Measurements from ENCODE around the gene PLCL1. TPM values are rescaled to one million over a fixed set of nuclear protein-coding genes. Genes with fewer than 3 reads are reported as not detected.

Gene PLCL1
- total and polyA plus RNA-seq, 10 donors, result 0.54 to 6.5 (median 4.0) TPM

DNA sequence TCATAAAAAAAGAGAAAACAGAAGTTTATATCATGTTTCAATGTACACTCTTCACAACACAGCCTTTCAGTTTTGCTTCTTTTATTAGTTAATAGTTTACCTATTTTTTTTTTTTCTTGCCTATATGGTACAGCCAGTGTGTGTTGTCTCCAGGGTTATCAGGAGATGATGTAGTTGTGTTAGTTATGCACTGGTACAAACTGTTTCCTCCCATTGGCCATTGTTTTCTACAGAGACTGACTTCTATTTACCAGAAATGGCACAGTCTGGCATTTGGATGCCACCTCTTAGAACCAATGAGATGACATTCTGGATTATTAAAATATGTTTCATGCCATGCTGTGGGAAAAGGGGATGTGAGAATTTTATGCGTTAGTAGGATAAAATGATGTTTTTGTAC is 339.4 kb downstream of the PLCL1 start:
- H3K9me3 ChIP-seq, result no peaks in the 10 kb centered on the region
- no peaks in the 10 kb centered on the region for H3K27me3 ChIP-seq (replicated peaks in 1 of 7)
- TF ChIP-seq POLR2A (IDR thresholded peaks at IDR 0.05) (no peak), POLR2AphosphoS5 (IDR thresholded peaks at IDR 0.05) (no peak)
- TF ChIP-seq, protein P1, sequence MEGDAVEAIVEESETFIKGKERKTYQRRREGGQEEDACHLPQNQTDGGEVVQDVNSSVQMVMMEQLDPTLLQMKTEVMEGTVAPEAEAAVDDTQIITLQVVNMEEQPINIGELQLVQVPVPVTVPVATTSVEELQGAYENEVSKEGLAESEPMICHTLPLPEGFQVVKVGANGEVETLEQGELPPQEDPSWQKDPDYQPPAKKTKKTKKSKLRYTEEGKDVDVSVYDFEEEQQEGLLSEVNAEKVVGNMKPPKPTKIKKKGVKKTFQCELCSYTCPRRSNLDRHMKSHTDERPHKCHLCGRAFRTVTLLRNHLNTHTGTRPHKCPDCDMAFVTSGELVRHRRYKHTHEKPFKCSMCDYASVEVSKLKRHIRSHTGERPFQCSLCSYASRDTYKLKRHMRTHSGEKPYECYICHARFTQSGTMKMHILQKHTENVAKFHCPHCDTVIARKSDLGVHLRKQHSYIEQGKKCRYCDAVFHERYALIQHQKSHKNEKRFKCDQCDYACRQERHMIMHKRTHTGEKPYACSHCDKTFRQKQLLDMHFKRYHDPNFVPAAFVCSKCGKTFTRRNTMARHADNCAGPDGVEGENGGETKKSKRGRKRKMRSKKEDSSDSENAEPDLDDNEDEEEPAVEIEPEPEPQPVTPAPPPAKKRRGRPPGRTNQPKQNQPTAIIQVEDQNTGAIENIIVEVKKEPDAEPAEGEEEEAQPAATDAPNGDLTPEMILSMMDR (IDR thresholded peaks at IDR 0.05 in 8 of 11, conservative IDR thresholded peaks at IDR 0.05 in 3 of 11), result no peak
- H3K27ac ChIP-seq, result no peak overlapping the region
- H3K36me3 ChIP-seq, result no peaks in the 10 kb centered on the region
- H3K4me3 ChIP-seq, result no peak overlapping the region
- intact Hi-C loops (cut with DNase I; ENCODE audit: low total_unique reads), result no loop called here
- no peak for DNase-seq
- WGBS, 5 donors, result 82 to 95% (median 89%) methylated on average over 1 of the region's 1 CpG
- H3K4me1 ChIP-seq, result no peaks in the 10 kb centered on the region

DNA sequence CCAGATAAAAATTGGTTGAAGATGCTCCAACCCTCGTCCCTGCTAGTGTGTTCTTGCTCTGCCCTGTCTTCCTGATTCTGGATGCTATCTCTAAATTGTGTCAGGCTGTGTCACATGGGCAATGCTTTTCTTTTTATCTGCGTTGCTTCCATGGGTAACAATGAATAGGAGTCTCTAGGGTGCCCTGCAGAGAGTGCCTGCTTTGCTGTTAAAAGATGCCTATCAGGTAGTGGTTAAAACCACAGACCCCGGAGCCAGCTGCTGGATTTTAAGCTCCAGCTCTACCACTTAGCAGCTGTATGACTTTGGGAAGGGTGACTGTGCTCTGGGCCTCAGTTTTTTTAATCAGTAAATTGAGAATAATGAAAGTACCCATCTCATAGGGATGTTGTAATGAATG is 340.3 kb downstream of the PLCL1 start:
- no peaks in the 10 kb centered on the region for H3K36me3 ChIP-seq
- intact Hi-C loops (cut with DNase I; ENCODE audit: low total_unique reads), result no loop called here
- WGBS, 5 donors, result 19 to 27% (median 21%) methylated on average over 3 of the region's 3 CpGs

DNA sequence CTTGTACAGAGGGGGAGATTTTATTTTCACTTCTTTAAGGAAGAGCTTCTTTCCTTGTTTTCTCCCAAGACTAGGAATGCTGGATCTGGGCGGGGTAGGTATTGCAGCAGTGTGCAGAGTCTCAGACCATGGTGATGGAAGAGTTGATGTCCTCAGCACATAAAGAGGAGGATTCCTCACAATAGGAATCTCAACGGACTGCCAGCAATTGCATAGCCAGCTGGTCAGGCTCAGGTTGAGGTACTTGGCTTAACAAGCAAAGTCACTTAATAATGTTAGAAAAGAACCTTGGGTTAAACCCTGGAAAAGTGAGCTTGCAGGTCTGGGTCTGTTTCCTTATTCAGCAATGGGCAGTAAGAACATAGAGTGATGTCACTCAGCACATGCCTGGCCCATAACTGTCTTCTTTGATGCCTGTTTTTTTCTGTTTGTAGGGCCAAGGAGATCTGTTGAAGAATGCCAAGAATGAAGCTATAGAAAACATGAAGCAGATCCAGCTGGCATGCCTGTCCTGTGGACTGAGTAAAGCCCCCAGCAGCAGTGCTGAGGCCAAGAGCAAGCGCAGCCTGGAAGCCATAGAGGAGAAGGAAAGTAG is 342.1 kb downstream of the PLCL1 start:
- TF ChIP-seq POLR2A (IDR thresholded peaks at IDR 0.05), result no peak
- TF ChIP-seq POLR2AphosphoS5 (IDR thresholded peaks at IDR 0.05), result no peak
- TF ChIP-seq, protein P1 (IDR thresholded peaks at IDR 0.05 in 8 of 11, conservative IDR thresholded peaks at IDR 0.05 in 3 of 11), result no peak
- H3K9me3 ChIP-seq, result no peaks in the 10 kb centered on the region
- no peaks in the 10 kb centered on the region for H3K4me1 ChIP-seq
- intact Hi-C loops (cut with DNase I; ENCODE audit: low total_unique reads), result no loop called here
- H3K27me3 ChIP-seq (replicated peaks in 1 of 7), result no peaks in the 10 kb centered on the region
- no peak overlapping the region for H3K27ac ChIP-seq
- no peak for DNase-seq
- no peaks in the 10 kb centered on the region for H3K36me3 ChIP-seq
- WGBS, 5 donors, result 73 to 93% (median 91%) methylated on average over 3 of the region's 3 CpGs
- H3K4me3 ChIP-seq, result no peak overlapping the region

More for the DNA sequence above, 340.3 kb downstream of the PLCL1 start:
- TF ChIP-seq, protein P1 (IDR thresholded peaks at IDR 0.05 in 8 of 11, conservative IDR thresholded peaks at IDR 0.05 in 3 of 11), result no peak
- TF ChIP-seq POLR2A (IDR thresholded peaks at IDR 0.05) (no peak), POLR2AphosphoS5 (IDR thresholded peaks at IDR 0.05) (no peak)
- no peak overlapping the region for H3K27ac ChIP-seq
- H3K27me3 ChIP-seq (replicated peaks in 1 of 7), result no peaks in the 10 kb centered on the region
- no peaks in the 10 kb centered on the region for H3K4me1 ChIP-seq
- no peak overlapping the region for H3K4me3 ChIP-seq
- DNase-seq, result no peak
- H3K9me3 ChIP-seq, result no peaks in the 10 kb centered on the region

DNA sequence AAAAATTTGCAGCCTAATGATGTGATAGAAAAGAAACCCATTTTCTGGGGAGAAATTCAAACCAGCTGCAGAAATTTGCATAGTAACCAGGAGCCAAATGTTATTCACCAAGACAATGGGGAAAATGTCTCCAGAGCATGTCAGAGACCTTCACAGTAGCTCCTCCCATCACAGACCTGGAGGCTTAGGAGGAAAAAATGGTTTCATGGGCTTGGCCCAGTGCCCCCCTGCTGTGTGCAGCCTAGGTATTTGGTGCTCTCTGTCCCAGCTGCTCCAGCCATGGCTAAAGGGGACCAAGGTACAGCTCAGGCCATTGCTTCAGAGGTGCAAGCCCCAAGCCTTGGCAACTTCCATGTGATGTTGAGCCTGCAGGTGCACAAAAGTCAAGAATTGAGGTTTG is 352.9 kb downstream of the PLCL1 start:
- intact Hi-C loops (cut with DNase I; ENCODE audit: low total_unique reads), result no loop called here
- no peaks in the 10 kb centered on the region for H3K27me3 ChIP-seq (replicated peaks in 1 of 7)
- TF ChIP-seq POLR2AphosphoS5 (IDR thresholded peaks at IDR 0.05) (no peak), POLR2A (IDR thresholded peaks at IDR 0.05) (no peak)
- TF ChIP-seq, protein P1 (IDR thresholded peaks at IDR 0.05 in 8 of 11, conservative IDR thresholded peaks at IDR 0.05 in 3 of 11), result no peak

More for the DNA sequence above, 352.9 kb downstream of the PLCL1 start:
- H3K27ac ChIP-seq, result no peak overlapping the region
- no peak for DNase-seq
- no peaks in the 10 kb centered on the region for H3K4me1 ChIP-seq
- no peak overlapping the region for H3K4me3 ChIP-seq
- no peaks in the 10 kb centered on the region for H3K36me3 ChIP-seq
- peaks cover 0 to 19% (median 16%) of the 10 kb centered on the region in 8 donors for H3K9me3 ChIP-seq
